Measurements from ENCODE around the gene SPINT3. TPM values are rescaled to one million over a fixed set of nuclear protein-coding genes. Genes with fewer than 3 reads are reported as not detected.

SPINT3 gene
- total and polyA plus RNA-seq, 10 of the 15 experiments (the other 5 are each of a cell fraction or from before 2014, with no cell fraction given), result not detected

DNA sequence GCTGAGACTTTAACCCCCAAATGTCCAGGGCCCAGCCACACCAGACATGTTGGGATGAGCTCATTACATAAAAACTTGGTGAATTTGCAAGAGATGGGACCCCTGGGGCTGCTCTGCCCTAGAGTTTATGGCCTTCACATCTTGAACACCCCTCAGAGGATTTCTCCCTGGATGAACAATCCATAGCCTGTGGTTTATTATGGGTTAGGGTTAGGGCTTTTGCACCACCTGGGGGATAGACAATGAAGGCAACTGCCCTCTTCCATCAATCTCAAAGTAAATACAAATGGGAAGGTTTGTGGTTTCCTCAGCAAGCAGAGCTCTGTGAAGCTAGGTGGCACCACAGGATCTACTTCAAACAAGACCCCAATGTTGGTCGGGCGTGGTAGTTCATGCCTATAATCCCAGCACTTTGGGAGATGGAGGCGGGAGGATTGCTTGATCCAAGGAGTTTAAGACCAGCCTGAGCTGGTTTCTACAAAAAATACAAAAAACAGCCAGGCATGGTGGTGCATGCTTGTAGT lies 17.4 kb downstream of the SPINT3 start:
- no peak for ATAC-seq
- in situ Hi-C loops (cut with MboI) (no loop called here), intact Hi-C loops (cut with micrococcal nuclease; ENCODE audit: unreplicated experiment) (no loop called here)
- no peak overlapping the region for H2AFZ ChIP-seq (ENCODE audit: control insufficient read depth, low read depth, low read length)
- H3K4me2 ChIP-seq (ENCODE audit: control insufficient read depth, insufficient read depth), result no peak overlapping the region
- H3K79me2 ChIP-seq (ENCODE audit: control insufficient read depth, insufficient read depth, low read length), result no peaks in the 10 kb centered on the region
- no peak for TF ChIP-seq KAT2A (conservative IDR thresholded peaks at IDR 0.05; ENCODE audit: control insufficient read depth, low read depth, low read length)
- no peak for TF ChIP-seq DPF2 (IDR thresholded peaks at IDR 0.05)
- no peak for TF ChIP-seq RELA (IDR thresholded peaks at IDR 0.05; ENCODE audit: borderline replicate concordance, partially characterized antibody)
- no peak for TF ChIP-seq NRF1 (conservative IDR thresholded peaks at IDR 0.05; ENCODE audit: low read depth, low read length)
- TF ChIP-seq HCFC1 (IDR thresholded peaks at IDR 0.05; ENCODE audit: low read length), result no peak
- TF ChIP-seq ZNF622 (IDR thresholded peaks at IDR 0.05), result no peak
- no peak for TF ChIP-seq POLR2AphosphoS2 (IDR thresholded peaks at IDR 0.05; ENCODE audit: low read depth, low read length)
- TF ChIP-seq, protein P1, sequence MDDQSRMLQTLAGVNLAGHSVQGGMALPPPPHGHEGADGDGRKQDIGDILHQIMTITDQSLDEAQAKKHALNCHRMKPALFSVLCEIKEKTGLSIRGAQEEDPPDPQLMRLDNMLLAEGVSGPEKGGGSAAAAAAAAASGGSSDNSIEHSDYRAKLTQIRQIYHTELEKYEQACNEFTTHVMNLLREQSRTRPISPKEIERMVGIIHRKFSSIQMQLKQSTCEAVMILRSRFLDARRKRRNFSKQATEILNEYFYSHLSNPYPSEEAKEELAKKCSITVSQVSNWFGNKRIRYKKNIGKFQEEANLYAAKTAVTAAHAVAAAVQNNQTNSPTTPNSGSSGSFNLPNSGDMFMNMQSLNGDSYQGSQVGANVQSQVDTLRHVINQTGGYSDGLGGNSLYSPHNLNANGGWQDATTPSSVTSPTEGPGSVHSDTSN (IDR thresholded peaks at IDR 0.05; ENCODE audit: insufficient replicate concordance, low read depth, low read length), result no peak
- no peak for TF ChIP-seq ZNF217 (IDR thresholded peaks at IDR 0.05)
- no peak for TF ChIP-seq BACH1 (IDR thresholded peaks at IDR 0.05; ENCODE audit: borderline replicate concordance)
- TF ChIP-seq NFIC (IDR thresholded peaks at IDR 0.05; ENCODE audit: low read depth, low read length), result no peak
- TF ChIP-seq RUNX3 (IDR thresholded peaks at IDR 0.05; ENCODE audit: low read length), result no peak
- TF ChIP-seq ESRRA (IDR thresholded peaks at IDR 0.05; ENCODE audit: low read length), result no peak
- TF ChIP-seq MXI1 (IDR thresholded peaks at IDR 0.05; ENCODE audit: low read depth, low read length), result no peak
- TF ChIP-seq NR2C1 (IDR thresholded peaks at IDR 0.05), result no peak
- TF ChIP-seq CBX3 (IDR thresholded peaks at IDR 0.05; ENCODE audit: borderline replicate concordance, low read depth), result no peak
- no peak overlapping the region for H3K4me3 ChIP-seq
- no peaks in the 10 kb centered on the region for H3K4me1 ChIP-seq (ENCODE audit: control insufficient read depth, insufficient read depth, low read length)
- no peaks in the 10 kb centered on the region for H4K20me1 ChIP-seq (ENCODE audit: control insufficient read depth, insufficient read depth)
- WGBS (ENCODE audit: insufficient coverage, insufficient replicate concordance, low lambda C conversion rate, missing lambda C conversion rate), result 14% methylated on average over 3 of the region's 3 CpGs
- no peaks in the 10 kb centered on the region for H3K36me3 ChIP-seq (ENCODE audit: control insufficient read depth in 2 of 2, insufficient read depth in 2 of 2, low read length in 1 of 2)
- DNase-seq (ENCODE audit: low read depth, low spot score), result no peak
- H3K27me3 ChIP-seq (replicated peaks in 1 of 2; ENCODE audit: control insufficient read depth in 2 of 2, insufficient read depth in 2 of 2, low read length in 1 of 2), result peaks cover 0 to 2% of the 10 kb centered on the region in 2 experiments; a peak in 1 of 4 replicates
- CTCF ChIA-PET, result interaction anchor here (1.4 to 1.9 kb wide), 2 partner anchors 61 to 273 kb away, joined by 3 to 9 read pairs; no protein-coding TSS in a partner anchor
- POLR2A ChIA-PET, result no interaction called here
- H3K27ac ChIP-seq (ENCODE audit: control insufficient read depth, insufficient read depth), result no peak overlapping the region
- H3K9ac ChIP-seq (ENCODE audit: control insufficient read depth, insufficient read depth, low read length), result no peak overlapping the region
- FAIRE-seq, result no peak
- no TSS peak for BruUV-seq (replicated peaks)
- no peaks in the 10 kb centered on the region for H3K9me3 ChIP-seq (replicated peaks; ENCODE audit: control insufficient read depth, insufficient read depth, low read length)
- RAD21 ChIA-PET (ENCODE audit: unreplicated experiment), result interaction anchor here (0.9 kb wide), 1 partner anchor 273 kb away, joined by 4 read pairs; no protein-coding TSS in a partner anchor
- SMC1A ChIA-PET (ENCODE audit: uncharacterized antibody, unreplicated experiment), result interaction anchor here (1.2 kb wide), 1 partner anchor 12 kb away, joined by 3 read pairs; no protein-coding TSS in a partner anchor

Data from GM12878 (cell line).